MM.1S (cell line): ENCODE results near the gene KXD1.

Experiments used
- DNase-seq: peaks from one replicate; pipeline ENCODE4 v3.0.0-alpha.2; 2015
- H2AFZ ChIP-seq: fragments of 300-600 bp; sonication (generic); 2 replicates; pipeline ENCODE4 v1.6.0; 2016; ENCODE audit warnings: antibody characterized with exemption, low read length
- H3F3A ChIP-seq: fragments of 300-600 bp; sonication (generic); 2 replicates; pipeline ENCODE4 v1.6.1; 2016; ENCODE audit warnings: mild to moderate bottlenecking, antibody characterized with exemption, low read length, moderate library complexity, mixed read lengths; ENCODE audit not compliant: insufficient read depth
- H3K27ac ChIP-seq: fragments of 300-600 bp; sonication (generic); 2 replicates; pipeline ENCODE4 v1.5.1; 2016; ENCODE audit warnings: mild to moderate bottlenecking, low read length
- H3K27me3 ChIP-seq: fragments of 300-600 bp; sonication (generic); replicated peaks from 2 replicates; pipeline ENCODE4 v1.6.0; 2016; ENCODE audit warnings: low read length; ENCODE audit not compliant: insufficient read depth
- H3K36me3 ChIP-seq: fragments of 300-600 bp; sonication (generic); replicated peaks from 2 replicates; pipeline ENCODE4 v1.6.1; 2016; ENCODE audit warnings: mild to moderate bottlenecking, low read length, mixed read lengths; ENCODE audit not compliant: insufficient read depth
- H3K4me1 ChIP-seq: fragments of 300-600 bp; sonication (generic); 2 replicates; pipeline ENCODE4 v1.6.1; 2016; ENCODE audit warnings: low read length, mixed read lengths
- H3K4me2 ChIP-seq: fragments of 300-600 bp; sonication (generic); 2 replicates; pipeline ENCODE4 v1.6.0; 2016; ENCODE audit warnings: low read depth, low read length
- H3K4me3 ChIP-seq: fragments of 300-600 bp; sonication (generic); 2 replicates; pipeline ENCODE4 v1.5.1; 2016; ENCODE audit warnings: low read length, mixed read lengths
- H3K79me2 ChIP-seq: fragments of 300-600 bp; sonication (generic); 2 replicates; pipeline ENCODE4 v1.6.1; 2016; ENCODE audit warnings: mixed run types, low read length, mixed read lengths
- H3K9ac ChIP-seq: fragments of 300-600 bp; sonication (generic); 2 replicates; pipeline ENCODE4 v1.6.1; 2016; ENCODE audit warnings: low read length, mixed read lengths
- H3K9me2 ChIP-seq: fragments of 300-600 bp; sonication (generic); replicated peaks from 2 replicates; pipeline ENCODE4 v1.6.1; 2016; ENCODE audit warnings: mild to moderate bottlenecking, low read length, mixed read lengths; ENCODE audit not compliant: insufficient read depth
- H3K9me3 ChIP-seq: fragments of 300-600 bp; sonication (generic); replicated peaks from 2 replicates; pipeline ENCODE4 v1.6.1; 2016; ENCODE audit warnings: mild to moderate bottlenecking, low read length, mixed read lengths; ENCODE audit not compliant: insufficient read depth
- H4K20me1 ChIP-seq: fragments of 300-600 bp; sonication (generic); 2 replicates; pipeline ENCODE4 v1.6.1; 2016; ENCODE audit warnings: mild to moderate bottlenecking, low read length, moderate library complexity, mixed read lengths; ENCODE audit not compliant: insufficient read depth
- CTCF ChIP-seq: fragments of 300-600 bp; sonication (generic); IDR thresholded peaks from 2 replicates; pipeline ENCODE4 v1.5.1; 2016; ENCODE audit warnings: antibody characterized with exemption, low read length, mixed read lengths
- EZH2 ChIP-seq: fragments of 300-600 bp; sonication (generic); optimal IDR thresholded peaks from 2 replicates; pipeline ENCODE3; 2017; ENCODE audit warnings: low read depth, mild to moderate bottlenecking, antibody characterized with exemption, low read length, mixed read lengths
- EZH2phosphoT487 ChIP-seq: fragments of 300-600 bp; sonication (generic); IDR thresholded peaks from 2 replicates; pipeline ENCODE4 v1.6.1; 2018; ENCODE audit warnings: antibody characterized with exemption, low read length

The KXD1 gene

GRCh38 chr19:18557411-18558201 is at the start of gene KXD1:
Gene KXD1 (plus strand): TSS chr19:18557870. CDS start chr19:18562057, 4,187 bp downstream.
- Histone ChIP-seq H3F3A (peaks cover 15% of the 10 kb centered on the region), H3K36me3 (no peaks in the 10 kb centered on the region), H3K9me2 (no peaks in the 10 kb centered on the region), H3K27me3 (no peaks in the 10 kb centered on the region), H3K27ac (peak within 1 kb of the TSS; percentile 59), H4K20me1 (no peaks in the 10 kb centered on the region), H3K9ac (peak within 1 kb of the TSS; percentile 96), H3K9me3 (no peaks in the 10 kb centered on the region), H2AFZ (peak within 1 kb of the TSS; percentile 77), H3K4me1 (0 out of 2 replicates have a peak, but pooled peaks cover 3% of the 10 kb centered on the region), H3K79me2 (peaks cover 31% of the 10 kb centered on the region), H3K4me2 (peak within 1 kb of the TSS; percentile 60), H3K4me3 (peak within 1 kb of the TSS; percentile 99)
- TF ChIP-seq CTCF (no peak), EZH2phosphoT487 (no peak), EZH2 (no peak)
- peak; percentile 100 for DNase-seq

GRCh38 chr19:18508585-18508984 is 49.1 kb upstream of the KXD1 start:
- H3K27ac ChIP-seq = no peak overlapping the region
- no peak overlapping the region for H3K4me2 ChIP-seq
- peaks cover 99% of the 10 kb centered on the region for H3K79me2 ChIP-seq
- no peak overlapping the region for H3K4me3 ChIP-seq
- H4K20me1 ChIP-seq = peaks cover 91% of the 10 kb centered on the region
- H3K9me3 ChIP-seq = no peaks in the 10 kb centered on the region
- H2AFZ ChIP-seq = no peak overlapping the region
- no peaks in the 10 kb centered on the region for H3K27me3 ChIP-seq
- H3K9ac ChIP-seq = no peak overlapping the region
- H3K9me2 ChIP-seq = no peaks in the 10 kb centered on the region
- DNase-seq = no peak
- TF ChIP-seq EZH2phosphoT487 (no peak), CTCF (no peak), EZH2 (no peak)
- H3K4me1 ChIP-seq = 0 out of 2 replicates have a peak, but pooled peaks cover 3% of the 10 kb centered on the region
- H3K36me3 ChIP-seq = no peaks in the 10 kb centered on the region
- no peaks in the 10 kb centered on the region for H3F3A ChIP-seq

GRCh38 chr19:18510216-18510615 is 47.5 kb upstream of the KXD1 start:
- TF ChIP-seq EZH2phosphoT487 = no peak
- no peak for TF ChIP-seq EZH2
- no peak for TF ChIP-seq CTCF
- Histone ChIP-seq H3K27me3 (no peaks in the 10 kb centered on the region), H3K27ac (no peak overlapping the region), H3F3A (no peaks in the 10 kb centered on the region), H3K36me3 (no peaks in the 10 kb centered on the region), H3K9ac (no peak overlapping the region), H3K4me2 (no peak overlapping the region), H3K9me3 (no peaks in the 10 kb centered on the region), H3K4me3 (no peak overlapping the region), H3K79me2 (peaks cover 99% of the 10 kb centered on the region), H3K4me1 (0 out of 2 replicates have a peak, but pooled peaks cover 3% of the 10 kb centered on the region), H3K9me2 (no peaks in the 10 kb centered on the region), H2AFZ (no peak overlapping the region), H4K20me1 (peaks cover 88% of the 10 kb centered on the region)
- DNase-seq = no peak
